ENCODE results near the gene CRYBA4.

CRYBA4 gene

GRCh38 chr22:26665813-26666231 is 44.1 kb downstream of the CRYBA4 start:
- CTCF ChIA-PET = interaction anchor here (1.0 to 1.6 kb wide), 5 partner anchors 8 to 301 kb away, joined by 3 to 5 read pairs (median 3); partner anchors contain the start of genes HPS4 and SRRD
- TF ChIP-seq HDGF (IDR thresholded peaks at IDR 0.05; ENCODE audit: borderline replicate concordance) (no peak), L3MBTL2 (conservative IDR thresholded peaks at IDR 0.05) (no peak), ZNF384 (IDR thresholded peaks at IDR 0.05) (no peak)
- TF ChIP-seq, protein P1, sequence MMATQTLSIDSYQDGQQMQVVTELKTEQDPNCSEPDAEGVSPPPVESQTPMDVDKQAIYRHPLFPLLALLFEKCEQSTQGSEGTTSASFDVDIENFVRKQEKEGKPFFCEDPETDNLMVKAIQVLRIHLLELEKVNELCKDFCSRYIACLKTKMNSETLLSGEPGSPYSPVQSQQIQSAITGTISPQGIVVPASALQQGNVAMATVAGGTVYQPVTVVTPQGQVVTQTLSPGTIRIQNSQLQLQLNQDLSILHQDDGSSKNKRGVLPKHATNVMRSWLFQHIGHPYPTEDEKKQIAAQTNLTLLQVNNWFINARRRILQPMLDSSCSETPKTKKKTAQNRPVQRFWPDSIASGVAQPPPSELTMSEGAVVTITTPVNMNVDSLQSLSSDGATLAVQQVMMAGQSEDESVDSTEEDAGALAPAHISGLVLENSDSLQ (IDR thresholded peaks at IDR 0.05) = no peak
- POLR2A ChIA-PET = interaction anchor here (1.3 to 1.9 kb wide), 2 partner anchors 182 to 301 kb away, joined by 3 to 5 read pairs; partner anchors contain the start of genes HPS4 and SRRD
- DNase-seq (ENCODE audit: extremely low spot score) = no peak

GRCh38 chr22:26667140-26667539 is 45.4 kb downstream of the CRYBA4 start:
- ChIA-PET POLR2A (no interaction called here), CTCF (interaction anchor here (0.6 kb wide), 1 partner anchor 12 kb away, joined by 3 read pairs; no protein-coding TSS in a partner anchor)
- TF ChIP-seq BHLHE40 (IDR thresholded peaks at IDR 0.05; ENCODE audit: borderline replicate concordance) = no peak
- no peak for TF ChIP-seq ELF4 (IDR thresholded peaks at IDR 0.05)
- TF ChIP-seq, protein P1 (IDR thresholded peaks at IDR 0.05) = no peak
- TF ChIP-seq FOXK2 (IDR thresholded peaks at IDR 0.05) = no peak
- DNase-seq (ENCODE audit: extremely low spot score) = no peak

GRCh38 chr22:26669060-26669481 is 47.3 kb downstream of the CRYBA4 start:
- TF ChIP-seq FOXM1 (IDR thresholded peaks at IDR 0.05; ENCODE audit: borderline replicate concordance) = no peak
- TF ChIP-seq SUZ12 (IDR thresholded peaks at IDR 0.05) = no peak
- TF ChIP-seq, protein P1 (IDR thresholded peaks at IDR 0.05) = no peak
- no peak for TF ChIP-seq NFRKB (IDR thresholded peaks at IDR 0.05)
- no peak for TF ChIP-seq CTBP1 (IDR thresholded peaks at IDR 0.05; ENCODE audit: borderline replicate concordance)
- POLR2A ChIA-PET = no interaction called here
- peak; percentile 35 for DNase-seq (ENCODE audit: extremely low spot score)
- CTCF ChIA-PET = interaction anchor here (0.7 kb wide), 1 partner anchor 238 kb away, joined by 3 read pairs; no protein-coding TSS in a partner anchor

- CTCF ChIA-PET = no interaction called here
- no peak for TF ChIP-seq LEF1 (IDR thresholded peaks at IDR 0.05; ENCODE audit: borderline replicate concordance)
- TF ChIP-seq CTBP1 (IDR thresholded peaks at IDR 0.05; ENCODE audit: borderline replicate concordance) = no peak
- TF ChIP-seq, protein P1 (IDR thresholded peaks at IDR 0.05) = no peak
- no peak for TF ChIP-seq BHLHE40 (IDR thresholded peaks at IDR 0.05; ENCODE audit: borderline replicate concordance)
- POLR2A ChIA-PET = no interaction called here
- no peak for DNase-seq (ENCODE audit: extremely low spot score)
These were observed 48.7 kb downstream of the CRYBA4 start for GRCh38 chr22:26670459-26670858.

DNA sequence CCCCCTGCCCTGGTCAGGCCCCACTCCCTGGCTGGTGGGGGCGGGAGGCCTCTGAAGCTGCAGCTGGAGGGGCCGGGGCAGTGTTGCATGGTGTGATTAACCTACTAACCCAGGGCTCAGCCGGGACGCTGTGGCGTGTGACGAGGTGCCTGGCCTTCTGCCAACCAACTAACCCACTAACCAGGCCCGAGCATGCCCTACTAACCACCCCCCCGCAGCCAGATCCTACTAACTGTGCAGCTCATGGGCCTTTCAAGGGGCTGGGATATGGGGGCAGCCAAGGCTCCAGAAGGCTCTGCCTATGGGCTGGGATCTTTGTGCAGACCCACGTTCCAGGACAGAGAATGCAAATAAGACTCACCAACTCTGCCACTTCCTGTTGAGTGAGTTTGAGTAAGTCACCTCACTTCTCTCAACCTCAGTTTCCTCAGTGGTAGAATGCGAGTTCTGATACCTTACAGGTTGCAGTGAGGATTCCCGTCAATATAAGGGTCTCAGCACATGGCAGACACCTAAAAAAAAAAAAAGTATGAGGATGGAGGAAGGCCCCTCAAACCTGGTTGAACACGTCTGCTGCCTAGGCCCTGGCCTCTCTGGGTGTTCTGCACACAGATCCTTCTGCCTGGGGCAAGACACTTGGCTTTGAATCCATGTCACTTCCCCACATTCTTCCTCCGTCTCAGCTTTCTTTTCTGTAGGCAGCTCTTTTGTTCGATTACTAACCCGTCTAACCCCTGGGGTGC is 49.7 kb downstream of the CRYBA4 start:
- ChIA-PET POLR2A (interaction anchor here (1.0 to 2.4 kb wide), 2 partner anchors 10 to 11 kb away, joined by 3 to 19 read pairs; no protein-coding TSS in a partner anchor), CTCF (no interaction called here)
- no peak for TF ChIP-seq FOXK2 (IDR thresholded peaks at IDR 0.05)
- TF ChIP-seq ELF4 (IDR thresholded peaks at IDR 0.05) = no peak
- TF ChIP-seq SP1 (IDR thresholded peaks at IDR 0.05) = no peak
- TF ChIP-seq FOXM1 (IDR thresholded peaks at IDR 0.05; ENCODE audit: borderline replicate concordance) = no peak
- TF ChIP-seq ARNT (IDR thresholded peaks at IDR 0.05) = no peak
- no peak for TF ChIP-seq LEF1 (IDR thresholded peaks at IDR 0.05; ENCODE audit: borderline replicate concordance)
- TF ChIP-seq BHLHE40 (IDR thresholded peaks at IDR 0.05; ENCODE audit: borderline replicate concordance) = no peak
- no peak for TF ChIP-seq HDGF (IDR thresholded peaks at IDR 0.05; ENCODE audit: borderline replicate concordance)
- TF ChIP-seq, protein P1 (IDR thresholded peaks at IDR 0.05) = no peak
- TF ChIP-seq CTBP1 (IDR thresholded peaks at IDR 0.05; ENCODE audit: borderline replicate concordance) = no peak
- TF ChIP-seq FOXA1 (IDR thresholded peaks at IDR 0.05) = no peak
- no peak for TF ChIP-seq L3MBTL2 (conservative IDR thresholded peaks at IDR 0.05)
- TF ChIP-seq ZNF384 (IDR thresholded peaks at IDR 0.05) = no peak
- no peak for TF ChIP-seq SUZ12 (IDR thresholded peaks at IDR 0.05)
- DNase-seq (ENCODE audit: extremely low spot score) = no peak

DNA sequence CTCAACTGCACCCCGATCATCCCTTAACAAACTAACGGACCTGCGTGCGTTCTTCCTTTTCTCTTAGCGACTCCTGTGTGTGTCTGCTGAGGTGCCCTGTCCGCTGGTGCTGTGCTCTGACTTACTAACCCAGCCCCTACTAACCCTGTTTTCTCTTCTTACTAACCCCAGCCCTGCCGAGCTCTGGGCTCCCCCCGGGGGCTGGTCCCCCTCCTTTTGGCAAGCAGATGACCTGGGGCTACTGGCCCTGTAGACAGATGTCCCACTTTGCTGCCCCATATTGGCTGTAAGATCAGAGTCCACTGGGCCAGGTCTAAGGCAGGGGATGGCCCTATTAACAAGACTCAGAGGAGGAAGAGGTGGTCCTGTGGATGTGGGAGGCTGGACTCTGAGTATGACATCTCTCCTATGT is 50.3 kb downstream of the CRYBA4 start:
- no peak for DNase-seq (ENCODE audit: extremely low spot score)
- CTCF ChIA-PET = no interaction called here
- POLR2A ChIA-PET = interaction anchor here (0.8 to 2.4 kb wide), 5 partner anchors 9 to 188 kb away, joined by 3 to 19 read pairs (median 8); partner anchors contain the start of genes HPS4 and SRRD
- TF ChIP-seq FOXK2 (IDR thresholded peaks at IDR 0.05) (no peak), ARNT (IDR thresholded peaks at IDR 0.05) (no peak)
- TF ChIP-seq, protein P1 (IDR thresholded peaks at IDR 0.05) = no peak
